ENCODE data around the gene STAT1. TPM values are rescaled to one million over a fixed set of nuclear protein-coding genes. Genes with fewer than 3 reads are reported as not detected.

The STAT1 gene
- polyA plus RNA-seq, 1 donor from 2014 or later: 4.9 TPM

GRCh38 chr2:191038741-191039140 lies 24.8 kb upstream of the STAT1 start:
- no peaks in the 10 kb centered on the region for H3K79me2 ChIP-seq (replicated peaks; ENCODE audit: insufficient read depth, low read length)
- no peaks in the 10 kb centered on the region for H3K9me3 ChIP-seq (ENCODE audit: low read length)
- H3K27ac ChIP-seq (ENCODE audit: low read length): no peak overlapping the region
- no peak overlapping the region for H3K4me2 ChIP-seq (ENCODE audit: low read length)
- H3K9me2 ChIP-seq (ENCODE audit: insufficient read depth, low read length): no peaks in the 10 kb centered on the region
- H3K36me3 ChIP-seq (ENCODE audit: insufficient read depth, low read length): no peaks in the 10 kb centered on the region
- no peak for TF ChIP-seq EZH2 (IDR thresholded peaks at IDR 0.05; ENCODE audit: borderline replicate concordance, insufficient read depth, low read length, poor library complexity, severe bottlenecking)
- TF ChIP-seq TAF1 (IDR thresholded peaks at IDR 0.05; ENCODE audit: low read depth): no peak
- TF ChIP-seq REST (IDR thresholded peaks at IDR 0.05; ENCODE audit: borderline replicate concordance): no peak
- no peak for TF ChIP-seq POLR2AphosphoS5 (IDR thresholded peaks at IDR 0.05)
- no peak for TF ChIP-seq SMC3 (conservative IDR thresholded peaks at IDR 0.05; ENCODE audit: poor library complexity)
- TF ChIP-seq CTCF (IDR thresholded peaks at IDR 0.05; ENCODE audit: poor library complexity, severe bottlenecking): no peak
- TF ChIP-seq MXI1 (conservative IDR thresholded peaks at IDR 0.05; ENCODE audit: poor library complexity, severe bottlenecking): no peak
- TF ChIP-seq RAD21 (conservative IDR thresholded peaks at IDR 0.05): no peak
- no peaks in the 10 kb centered on the region for H3F3A ChIP-seq (ENCODE audit: insufficient read depth, low read length, poor library complexity, severe bottlenecking)
- H3K27me3 ChIP-seq (ENCODE audit: insufficient read depth, low read depth, low read length): no peaks in the 10 kb centered on the region
- no peaks in the 10 kb centered on the region for H4K20me1 ChIP-seq (ENCODE audit: insufficient read depth)
- no peak overlapping the region for H2AFZ ChIP-seq (ENCODE audit: low read depth, low read length)
- H3K4me3 ChIP-seq (ENCODE audit: low read length): no peak overlapping the region
- H3K9ac ChIP-seq (ENCODE audit: low read length): no peak overlapping the region

DNA sequence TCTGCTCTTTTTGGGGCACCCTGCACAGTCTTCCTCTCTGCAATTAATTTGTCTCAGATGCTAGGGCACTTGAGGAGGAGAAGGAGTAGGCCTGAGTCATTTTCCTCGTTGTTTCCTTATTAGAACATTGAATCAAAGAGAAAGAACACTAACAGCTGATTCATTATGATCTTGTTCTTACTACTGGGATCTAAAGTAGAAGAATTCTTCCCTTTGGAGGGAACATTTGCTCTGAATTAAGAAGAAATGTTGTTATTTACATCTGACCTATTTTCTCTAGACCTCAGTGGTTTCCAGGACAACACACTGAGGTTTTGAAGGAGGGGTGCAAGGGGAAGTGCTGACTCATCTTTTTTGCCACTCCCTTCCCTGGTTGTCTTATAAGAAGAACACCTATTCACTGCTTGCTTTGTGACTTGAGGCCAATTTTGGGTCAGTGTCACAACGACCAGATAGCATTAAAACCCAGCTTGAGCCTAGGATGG lies 24.3 kb upstream of the STAT1 start:
- no peaks in the 10 kb centered on the region for H3K36me3 ChIP-seq (ENCODE audit: insufficient read depth, low read length)
- no peak overlapping the region for H2AFZ ChIP-seq (ENCODE audit: low read depth, low read length)
- no peak overlapping the region for H3K4me3 ChIP-seq (ENCODE audit: low read length)
- H3K4me2 ChIP-seq (ENCODE audit: low read length): no peak overlapping the region
- H3K27ac ChIP-seq (ENCODE audit: low read length): no peak overlapping the region
- no peak overlapping the region for H3K9ac ChIP-seq (ENCODE audit: low read length)
- no peaks in the 10 kb centered on the region for H3F3A ChIP-seq (ENCODE audit: insufficient read depth, low read length, poor library complexity, severe bottlenecking)
- TF ChIP-seq RAD21 (conservative IDR thresholded peaks at IDR 0.05): no peak
- TF ChIP-seq SMC3 (conservative IDR thresholded peaks at IDR 0.05; ENCODE audit: poor library complexity): no peak
- no peak for TF ChIP-seq REST (IDR thresholded peaks at IDR 0.05; ENCODE audit: borderline replicate concordance)
- TF ChIP-seq EP300 (conservative IDR thresholded peaks at IDR 0.05; ENCODE audit: poor library complexity, severe bottlenecking): no peak
- no peak for TF ChIP-seq TAF1 (IDR thresholded peaks at IDR 0.05; ENCODE audit: low read depth)
- TF ChIP-seq MXI1 (conservative IDR thresholded peaks at IDR 0.05; ENCODE audit: poor library complexity, severe bottlenecking): no peak
- TF ChIP-seq CTCF (IDR thresholded peaks at IDR 0.05; ENCODE audit: poor library complexity, severe bottlenecking): no peak
- no peak for TF ChIP-seq EZH2 (IDR thresholded peaks at IDR 0.05; ENCODE audit: borderline replicate concordance, insufficient read depth, low read length, poor library complexity, severe bottlenecking)
- H4K20me1 ChIP-seq (ENCODE audit: insufficient read depth): no peaks in the 10 kb centered on the region
- no peaks in the 10 kb centered on the region for H3K27me3 ChIP-seq (ENCODE audit: insufficient read depth, low read depth, low read length)
- no peaks in the 10 kb centered on the region for H3K79me2 ChIP-seq (replicated peaks; ENCODE audit: insufficient read depth, low read length)
- H3K9me3 ChIP-seq (ENCODE audit: low read length): no peaks in the 10 kb centered on the region
- no peaks in the 10 kb centered on the region for H3K9me2 ChIP-seq (ENCODE audit: insufficient read depth, low read length)

Data from neural cell (in vitro differentiated cells).